OCI-LY7 (cell line): ENCODE results near the gene KCNIP4. TPM values are rescaled to one million over a fixed set of nuclear protein-coding genes. Genes with fewer than 3 reads are reported as not detected.

ENCODE experiments used
- BruUV-seq: library from RNA; stranded (reverse); fragments of 400-500 nt; replicated peaks from 2 replicates; lab custom pipeline; 2021; lab: Mats Ljungman, UMichigan
- CTCF ChIA-PET: fragments of 300-600 bp; sonication (Branson Sonifier 250); formaldehyde crosslinking; loops from one replicate; lab custom pipeline; 2022; ENCODE audit warnings: antibody characterized with exemption; ENCODE audit not compliant: unreplicated experiment; lab: Charles Lee
- POLR2A ChIA-PET: fragments of 300-600 bp; sonication (Branson Sonifier 250); formaldehyde crosslinking; loops from one replicate; lab custom pipeline; 2022; ENCODE audit warnings: antibody characterized with exemption; lab: Charles Lee
- DNase-seq: peaks from one replicate; pipeline ENCODE4 v3.0.0-alpha.2; 2015; ENCODE audit warnings: low spot score
- H2AFZ ChIP-seq: fragments of 200-600 bp; sonication (generic), shearing (Covaris generic); 2 replicates; pipeline ENCODE4 v1.6.1; 2014; ENCODE audit warnings: mild to moderate bottlenecking, antibody characterized with exemption, low read length, moderate library complexity
- H3K27ac ChIP-seq: fragments of 200-600 bp; sonication (generic); 2 replicates; pipeline ENCODE4 v1.5.1; 2014; ENCODE audit warnings: mixed run types, low read depth, mild to moderate bottlenecking, moderate library complexity, low read length, inconsistent platforms; ENCODE audit not compliant: poor library complexity, severe bottlenecking
- H3K36me3 ChIP-seq: fragments of 200-600 bp; sonication (generic); 2 replicates; pipeline ENCODE4 v1.6.1; 2014; ENCODE audit warnings: mild to moderate bottlenecking, antibody characterized with exemption, low read length, moderate library complexity, mixed read lengths; ENCODE audit not compliant: insufficient read depth
- H3K4me1 ChIP-seq: fragments of 200-600 bp; sonication (generic); 2 replicates; pipeline ENCODE4 v1.5.1; 2014; ENCODE audit warnings: mild to moderate bottlenecking, low read length; ENCODE audit not compliant: insufficient read depth, poor library complexity, severe bottlenecking
- H3K4me2 ChIP-seq: fragments of 200-600 bp; sonication (generic); 2 replicates; pipeline ENCODE4 v1.6.1; 2014; ENCODE audit warnings: mild to moderate bottlenecking, low read length
- H3K4me3 ChIP-seq: fragments of 200-600 bp; sonication (generic); 2 replicates; pipeline ENCODE4 v1.5.1; 2014; ENCODE audit warnings: mild to moderate bottlenecking, low read depth, low read length; ENCODE audit not compliant: poor library complexity, severe bottlenecking
- H3K79me2 ChIP-seq: fragments of 200-600 bp; sonication (generic); 2 replicates; pipeline ENCODE4 v1.6.1; 2016; ENCODE audit warnings: low read depth, mild to moderate bottlenecking, low read length, moderate library complexity, mixed read lengths; ENCODE audit not compliant: insufficient read depth
- H3K9me2 ChIP-seq: fragments of 200-600 bp; sonication (generic); 2 replicates; pipeline ENCODE4 v1.6.1; 2016; ENCODE audit warnings: mild to moderate bottlenecking, low read length, mixed read lengths; ENCODE audit not compliant: insufficient read depth
- H3K9me3 ChIP-seq: fragments of 200-600 bp; sonication (generic); 2 replicates; pipeline ENCODE4 v1.6.1; 2014; ENCODE audit warnings: mild to moderate bottlenecking, mixed run types, low read length, mixed read lengths
- H4K20me1 ChIP-seq: fragments of 200-600 bp; sonication (generic); 2 replicates; pipeline ENCODE4 v1.6.1; 2014; ENCODE audit warnings: mild to moderate bottlenecking, antibody characterized with exemption, low read length, moderate library complexity, mixed read lengths; ENCODE audit not compliant: insufficient read depth
- CTCF ChIP-seq: fragments of 200-600 bp; sonication (generic); conservative IDR thresholded peaks from 2 replicates; pipeline ENCODE4 v1.5.1; 2014; ENCODE audit warnings: mild to moderate bottlenecking, antibody characterized with exemption, low read length, moderate library complexity, mixed read lengths
- EZH2phosphoT487 ChIP-seq: fragments of 200-600 bp; sonication (generic); IDR thresholded peaks from 2 replicates; pipeline ENCODE4 v1.6.1; 2018; ENCODE audit warnings: low read depth, borderline replicate concordance, mild to moderate bottlenecking, mixed run types, antibody characterized with exemption, low read length, moderate library complexity, mixed read lengths
- intact Hi-C: fragments of 100-400 bp; cut with micrococcal nuclease; formaldehyde crosslinking; loops from one replicate; pipeline ENCODE4 v1.10.0; 2022; ENCODE audit not compliant: unreplicated experiment
- total RNA-seq, 2 experiments: library from RNA; depleted of rRNA in 1 of 2; stranded (reverse); fragments of >200 nt in 1 of 2; shearing (Covaris generic) in 1 of 2; gene quantifications; 2 replicates each; pipeline ENCODE4 v1.2.3, GENCODE V29; 2014 to 2022

KCNIP4 gene
- total RNA-seq, 2 experiments from 2014 or later = not detected

DNA sequence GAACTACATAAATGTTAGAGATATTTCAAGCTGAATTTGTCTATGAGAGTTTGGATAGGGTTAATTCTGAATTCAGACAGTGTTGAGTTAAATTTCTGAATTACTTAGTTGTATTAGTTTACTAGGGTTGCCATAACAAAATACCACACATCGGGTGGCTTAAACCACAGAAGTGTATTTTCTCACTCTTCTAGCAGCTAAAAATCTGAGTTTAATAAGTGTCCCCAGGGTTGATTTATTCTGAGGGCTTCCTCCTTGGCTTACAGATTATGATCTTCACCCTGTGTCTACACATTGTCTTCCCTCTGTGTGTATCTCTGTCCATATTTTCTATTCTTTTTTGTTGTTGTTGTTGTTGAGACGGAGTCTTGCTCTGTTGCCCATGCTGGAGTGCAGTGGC lies 929.8 kb downstream of the KCNIP4 start:
- no peak overlapping the region for H3K4me3 ChIP-seq
- TF ChIP-seq CTCF = no peak
- TF ChIP-seq EZH2phosphoT487 = no peak
- no peaks in the 10 kb centered on the region for H3K36me3 ChIP-seq
- no peaks in the 10 kb centered on the region for H3K4me1 ChIP-seq
- no peak overlapping the region for H3K27ac ChIP-seq
- no peak for DNase-seq
- no peaks in the 10 kb centered on the region for H4K20me1 ChIP-seq
- intact Hi-C loops = no loop called here
- no peak overlapping the region for H3K4me2 ChIP-seq
- no TSS peak for BruUV-seq
- CTCF ChIA-PET = no interaction called here
- no peaks in the 10 kb centered on the region for H3K79me2 ChIP-seq
- H3K9me3 ChIP-seq = no peaks in the 10 kb centered on the region
- no peaks in the 10 kb centered on the region for H3K9me2 ChIP-seq
- POLR2A ChIA-PET = no interaction called here
- H2AFZ ChIP-seq = no peak overlapping the region

- no peak for DNase-seq
- no peaks in the 10 kb centered on the region for H3K79me2 ChIP-seq
- H3K4me3 ChIP-seq = no peak overlapping the region
- H3K9me2 ChIP-seq = no peaks in the 10 kb centered on the region
- BruUV-seq = no TSS peak
- no peaks in the 10 kb centered on the region for H3K36me3 ChIP-seq
- H3K4me2 ChIP-seq = no peak overlapping the region
- ChIA-PET CTCF (no interaction called here), POLR2A (no interaction called here)
- H2AFZ ChIP-seq = no peak overlapping the region
- H3K27ac ChIP-seq = no peak overlapping the region
- H3K4me1 ChIP-seq = no peaks in the 10 kb centered on the region
- no peaks in the 10 kb centered on the region for H3K9me3 ChIP-seq
- TF ChIP-seq EZH2phosphoT487 = no peak
- intact Hi-C loops = no loop called here
- H4K20me1 ChIP-seq = no peaks in the 10 kb centered on the region
These were observed 935.1 kb downstream of the KCNIP4 start for GRCh38 chr4:21013501-21013900.

DNA sequence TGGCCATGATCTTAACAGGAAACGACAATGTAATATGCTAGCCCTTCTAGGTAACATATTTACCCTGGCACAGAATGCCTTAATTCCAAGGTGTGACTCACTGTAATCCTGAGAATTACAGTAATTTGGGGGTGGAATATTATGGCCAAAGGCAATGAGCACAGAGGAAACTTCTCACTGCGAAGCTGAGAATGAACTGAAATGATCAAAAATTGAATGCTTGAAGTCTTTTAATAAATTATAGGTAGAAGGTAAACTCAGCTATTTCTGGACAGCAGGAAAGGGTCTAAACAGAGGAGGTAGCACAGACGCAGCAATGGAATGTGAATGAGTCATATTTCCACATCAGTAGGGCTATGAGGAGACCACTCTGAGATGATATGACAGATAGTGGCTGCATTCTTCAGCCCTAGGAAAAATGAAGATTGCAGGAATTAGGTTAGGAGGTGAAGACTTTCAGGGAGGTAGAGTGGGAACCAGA lies 935.7 kb downstream of the KCNIP4 start:
- no peak for DNase-seq
- no TSS peak for BruUV-seq
- ChIA-PET POLR2A (no interaction called here), CTCF (no interaction called here)
- Histone ChIP-seq H3K4me1 (no peaks in the 10 kb centered on the region), H3K36me3 (no peaks in the 10 kb centered on the region), H4K20me1 (no peaks in the 10 kb centered on the region), H3K79me2 (no peaks in the 10 kb centered on the region), H3K9me2 (no peaks in the 10 kb centered on the region), H3K4me2 (no peak overlapping the region), H3K4me3 (no peak overlapping the region), H2AFZ (no peak overlapping the region), H3K9me3 (no peaks in the 10 kb centered on the region), H3K27ac (no peak overlapping the region)
- TF ChIP-seq CTCF (no peak), EZH2phosphoT487 (no peak)
- intact Hi-C loops = no loop called here
